ENCODE results near the gene MCTP2.

DNA sequence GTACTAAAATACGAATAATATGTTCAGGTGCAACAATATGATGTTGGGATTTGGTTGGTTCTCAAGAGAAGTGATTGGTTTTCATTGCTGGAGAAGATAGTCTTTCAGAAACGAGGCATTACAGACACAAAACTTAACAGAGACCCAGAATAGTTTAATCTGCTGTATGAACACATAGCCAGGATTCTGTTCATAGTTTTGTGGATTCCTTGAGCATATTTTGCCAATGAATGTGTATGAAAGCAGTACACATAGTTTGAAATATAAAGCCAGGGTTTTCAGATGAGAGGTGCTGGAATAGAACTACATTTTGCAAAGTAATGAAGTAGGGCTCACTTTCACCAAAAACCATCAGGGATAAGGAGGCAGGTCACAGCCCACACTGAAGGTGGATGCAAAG lies 5.7 kb upstream of the MCTP2 start:
- no peak for TF ChIP-seq POLR2A (IDR thresholded peaks at IDR 0.05; ENCODE audit: low read depth, low read length)
- TF ChIP-seq TAF1 (IDR thresholded peaks at IDR 0.05; ENCODE audit: borderline replicate concordance, low read depth, low read length), result no peak

All from GM12892 (cell line).